Measurements from ENCODE around the gene CD2BP2. TPM values are rescaled to one million over a fixed set of nuclear protein-coding genes. Genes with fewer than 3 reads are reported as not detected.

Gene CD2BP2
- total and polyA plus RNA-seq, 2 of the 13 experiments (the other 11 are each of a cell fraction or from before 2014, with no cell fraction given) = 24.9 to 54.6 TPM

GRCh38 chr16:30377812-30378235, 22.7 kb upstream of the CD2BP2 start (continued):
- TF ChIP-seq, protein P1, sequence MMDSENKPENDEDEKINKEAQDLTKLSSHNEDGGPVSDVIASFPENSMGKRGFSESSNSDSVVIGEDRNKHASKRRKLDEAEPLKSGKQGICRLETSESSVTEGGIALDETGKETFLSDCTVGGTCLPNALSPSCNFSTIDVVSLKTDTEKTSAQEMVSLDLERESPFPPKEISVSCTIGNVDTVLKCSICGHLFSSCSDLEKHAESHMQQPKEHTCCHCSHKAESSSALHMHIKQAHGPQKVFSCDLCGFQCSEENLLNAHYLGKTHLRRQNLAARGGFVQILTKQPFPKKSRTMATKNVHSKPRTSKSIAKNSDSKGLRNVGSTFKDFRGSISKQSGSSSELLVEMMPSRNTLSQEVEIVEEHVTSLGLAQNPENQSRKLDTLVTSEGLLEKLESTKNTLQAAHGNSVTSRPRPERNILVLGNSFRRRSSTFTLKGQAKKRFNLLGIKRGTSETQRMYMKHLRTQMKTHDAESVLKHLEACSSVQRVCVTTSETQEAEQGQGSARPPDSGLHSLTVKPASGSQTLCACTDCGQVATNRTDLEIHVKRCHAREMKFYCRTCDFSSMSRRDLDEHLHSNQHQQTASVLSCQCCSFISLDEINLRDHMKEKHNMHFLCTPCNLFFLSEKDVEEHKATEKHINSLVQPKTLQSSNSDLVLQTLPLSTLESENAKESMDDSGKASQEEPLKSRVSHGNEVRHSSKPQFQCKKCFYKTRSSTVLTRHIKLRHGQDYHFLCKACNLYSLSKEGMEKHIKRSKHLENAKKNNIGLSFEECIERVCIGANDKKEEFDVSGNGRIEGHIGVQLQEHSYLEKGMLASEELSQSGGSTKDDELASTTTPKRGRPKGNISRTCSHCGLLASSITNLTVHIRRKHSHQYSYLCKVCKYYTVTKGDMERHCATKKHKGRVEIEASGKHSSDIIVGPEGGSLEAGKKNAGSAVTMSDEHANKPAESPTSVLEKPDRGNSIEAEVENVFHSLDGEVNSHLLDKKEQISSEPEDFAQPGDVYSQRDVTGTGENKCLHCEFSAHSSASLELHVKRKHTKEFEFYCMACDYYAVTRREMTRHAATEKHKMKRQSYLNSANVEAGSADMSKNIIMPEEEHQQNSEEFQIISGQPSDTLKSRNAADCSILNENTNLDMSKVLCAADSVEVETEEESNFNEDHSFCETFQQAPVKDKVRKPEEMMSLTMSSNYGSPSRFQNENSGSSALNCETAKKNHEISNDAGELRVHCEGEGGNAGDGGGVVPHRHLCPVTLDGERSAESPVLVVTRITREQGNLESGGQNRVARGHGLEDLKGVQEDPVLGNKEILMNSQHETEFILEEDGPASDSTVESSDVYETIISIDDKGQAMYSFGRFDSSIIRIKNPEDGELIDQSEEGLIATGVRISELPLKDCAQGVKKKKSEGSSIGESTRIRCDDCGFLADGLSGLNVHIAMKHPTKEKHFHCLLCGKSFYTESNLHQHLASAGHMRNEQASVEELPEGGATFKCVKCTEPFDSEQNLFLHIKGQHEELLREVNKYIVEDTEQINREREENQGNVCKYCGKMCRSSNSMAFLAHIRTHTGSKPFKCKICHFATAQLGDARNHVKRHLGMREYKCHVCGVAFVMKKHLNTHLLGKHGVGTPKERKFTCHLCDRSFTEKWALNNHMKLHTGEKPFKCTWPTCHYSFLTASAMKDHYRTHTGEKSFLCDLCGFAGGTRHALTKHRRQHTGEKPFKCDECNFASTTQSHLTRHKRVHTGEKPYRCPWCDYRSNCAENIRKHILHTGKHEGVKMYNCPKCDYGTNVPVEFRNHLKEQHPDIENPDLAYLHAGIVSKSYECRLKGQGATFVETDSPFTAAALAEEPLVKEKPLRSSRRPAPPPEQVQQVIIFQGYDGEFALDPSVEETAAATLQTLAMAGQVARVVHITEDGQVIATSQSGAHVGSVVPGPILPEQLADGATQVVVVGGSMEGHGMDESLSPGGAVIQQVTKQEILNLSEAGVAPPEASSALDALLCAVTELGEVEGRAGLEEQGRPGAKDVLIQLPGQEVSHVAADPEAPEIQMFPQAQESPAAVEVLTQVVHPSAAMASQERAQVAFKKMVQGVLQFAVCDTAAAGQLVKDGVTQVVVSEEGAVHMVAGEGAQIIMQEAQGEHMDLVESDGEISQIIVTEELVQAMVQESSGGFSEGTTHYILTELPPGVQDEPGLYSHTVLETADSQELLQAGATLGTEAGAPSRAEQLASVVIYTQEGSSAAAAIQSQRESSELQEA (CRISPR knock-in tag; IDR thresholded peaks at IDR 0.05; ENCODE audit: not compliant biosample characterization) = no peak
- TF ChIP-seq GATAD1 (CRISPR knock-in tag; IDR thresholded peaks at IDR 0.05) (no peak), NR2F6 (IDR thresholded peaks at IDR 0.05) (no peak), NR2F6 (CRISPR knock-in tag; IDR thresholded peaks at IDR 0.05) (no peak), ZNF180 (CRISPR knock-in tag; IDR thresholded peaks at IDR 0.05; ENCODE audit: borderline replicate concordance, low read depth) (no peak), IKZF4 (CRISPR knock-in tag; IDR thresholded peaks at IDR 0.05; ENCODE audit: borderline replicate concordance, low read depth, not compliant biosample characterization) (no peak), TFE3 (CRISPR knock-in tag; IDR thresholded peaks at IDR 0.05) (no peak), GZF1 (CRISPR knock-in tag; IDR thresholded peaks at IDR 0.05) (no peak), SRSF4 (IDR thresholded peaks at IDR 0.05; ENCODE audit: low read depth, low read length, poor library complexity, severe bottlenecking) (no peak), ZNF44 (CRISPR knock-in tag; IDR thresholded peaks at IDR 0.05) (no peak; the same call in 1 of the 2 replicates), SETDB1 (CRISPR knock-in tag; IDR thresholded peaks at IDR 0.05; ENCODE audit: borderline replicate concordance) (no peak), FOXO1 (CRISPR knock-in tag; IDR thresholded peaks at IDR 0.05) (no peak), PHF5A (CRISPR knock-in tag; IDR thresholded peaks at IDR 0.05; ENCODE audit: low read depth, unreplicated experiment) (no peak), TAF15 (IDR thresholded peaks at IDR 0.05; ENCODE audit: low read depth, low read length, poor library complexity, severe bottlenecking) (no peak), KDM5B (CRISPR knock-in tag; IDR thresholded peaks at IDR 0.05; ENCODE audit: borderline replicate concordance) (no peak), ZNF549 (CRISPR knock-in tag; IDR thresholded peaks at IDR 0.05) (no peak), PHB2 (IDR thresholded peaks at IDR 0.05; ENCODE audit: partially characterized antibody) (no peak), MAFG (CRISPR knock-in tag; IDR thresholded peaks at IDR 0.05) (no peak), MBNL3 (CRISPR knock-in tag; conservative IDR thresholded peaks at IDR 0.05) (no peak)
